ENCODE measurements around the gene SKIL.

SKIL gene

GRCh38 chr3:170437696-170438407 lies 80.3 kb downstream of the SKIL start:
- ATAC-seq: no peak
- no peak for DNase-seq

DNA sequence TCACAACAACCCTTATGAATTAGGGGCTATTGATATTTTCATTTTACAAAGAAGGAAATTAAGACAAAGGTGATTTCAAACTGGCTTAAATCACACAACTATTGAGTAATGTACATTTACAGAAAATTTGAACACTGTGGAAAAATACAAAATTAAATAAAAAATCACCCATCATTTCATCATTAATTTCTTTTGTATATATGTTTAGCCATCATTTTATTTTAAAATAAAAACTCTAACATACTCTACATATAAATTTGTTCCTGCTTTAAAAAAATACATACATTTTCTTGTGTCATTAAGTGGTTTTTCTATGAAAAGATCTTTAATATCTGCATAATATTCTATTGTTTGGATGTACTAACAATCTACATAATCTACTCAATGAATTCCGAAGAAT lies 81.3 kb downstream of the SKIL start:
- DNase-seq: no peak
- ATAC-seq: no peak

GRCh38 chr3:170440344-170440743 lies 82.8 kb downstream of the SKIL start:
- DNase-seq (no peak), ATAC-seq (peak; percentile 45)

- peak; percentile 60 for ATAC-seq
Observed at GRCh38 chr3:170441412-170441811, 83.9 kb downstream of the SKIL start.

GRCh38 chr3:170442947-170443346 lies 85.4 kb downstream of the SKIL start:
- DNase-seq (no peak), ATAC-seq (no peak)

More at GRCh38 chr3:170441412-170441811, 83.9 kb downstream of the SKIL start:
- DNase-seq: no peak

- ATAC-seq: no peak
Observed at GRCh38 chr3:170443457-170443856, 85.9 kb downstream of the SKIL start.

More at GRCh38 chr3:170443457-170443856, 85.9 kb downstream of the SKIL start:
- no peak for DNase-seq
